Measurements from ENCODE around the gene C2.

The C2 gene

DNA sequence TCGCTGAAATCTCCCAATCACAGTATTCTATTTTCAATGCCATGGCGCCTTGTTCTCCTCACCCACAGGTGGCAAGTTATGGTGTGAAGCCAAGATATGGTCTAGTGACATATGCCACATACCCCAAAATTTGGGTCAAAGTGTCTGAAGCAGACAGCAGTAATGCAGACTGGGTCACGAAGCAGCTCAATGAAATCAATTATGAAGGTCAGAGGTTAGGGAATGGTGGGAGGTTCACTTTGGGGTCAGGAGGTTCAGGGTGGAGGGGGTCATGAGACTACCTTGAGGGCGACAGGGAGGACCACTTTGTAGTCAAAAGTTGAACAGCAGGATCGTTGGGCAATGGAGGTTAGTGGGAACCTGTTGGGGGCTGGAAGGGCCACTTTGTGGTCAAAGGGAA is 20.8 kb downstream of the C2 start:
- Histone ChIP-seq H3K4me3 (ENCODE audit: low read depth in 1 of 2, low read length in 2 of 2) (no peak overlapping the region), H3K27ac (ENCODE audit: low read length) (no peak overlapping the region), H3K9me3 (ENCODE audit: control insufficient read depth in 1 of 2, low read length in 2 of 2) (no peaks in the 10 kb centered on the region), H3K36me3 (ENCODE audit: control insufficient read depth in 1 of 2, insufficient read depth in 2 of 2, low read length in 2 of 2) (peaks cover 18 to 19% of the 10 kb centered on the region in 2 donors), H3K4me1 (ENCODE audit: control insufficient read depth in 1 of 2, insufficient read depth in 2 of 2, low read length in 2 of 2) (peaks cover 5 to 14% of the 10 kb centered on the region in 2 donors), H3K27me3 (ENCODE audit: low read depth, low read length) (no peaks in the 10 kb centered on the region)

DNA sequence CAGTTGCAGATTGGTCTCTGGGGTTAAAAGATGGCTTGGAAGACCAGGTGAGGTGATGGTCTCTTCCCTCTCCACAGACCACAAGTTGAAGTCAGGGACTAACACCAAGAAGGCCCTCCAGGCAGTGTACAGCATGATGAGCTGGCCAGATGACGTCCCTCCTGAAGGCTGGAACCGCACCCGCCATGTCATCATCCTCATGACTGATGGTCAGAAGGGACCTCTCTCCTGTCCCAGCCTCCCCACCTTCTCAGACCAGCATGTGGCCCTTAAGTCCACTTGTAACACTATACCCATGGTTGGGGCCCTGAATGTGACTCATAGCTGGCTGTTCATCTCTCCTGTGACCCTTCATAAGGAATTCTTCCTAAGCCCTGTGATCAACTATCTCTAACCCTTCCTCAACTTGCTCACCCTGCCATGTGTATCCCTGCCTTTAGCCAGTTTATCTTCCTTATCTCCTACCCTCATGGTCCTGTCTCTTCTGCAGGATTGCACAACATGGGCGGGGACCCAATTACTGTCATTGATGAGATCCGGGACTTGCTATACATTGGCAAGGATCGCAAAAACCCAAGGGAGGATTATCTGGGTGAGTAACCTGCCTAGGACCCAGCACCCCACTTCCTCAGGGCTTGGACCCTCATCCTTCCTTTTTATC is 21.4 kb downstream of the C2 start:
- no peaks in the 10 kb centered on the region for H3K9me3 ChIP-seq (ENCODE audit: control insufficient read depth in 1 of 2, low read length in 2 of 2)
- H3K27ac ChIP-seq (ENCODE audit: low read length), result no peak overlapping the region
- peaks cover 5 to 14% of the 10 kb centered on the region in 2 donors for H3K4me1 ChIP-seq (ENCODE audit: control insufficient read depth in 1 of 2, insufficient read depth in 2 of 2, low read length in 2 of 2)
- no peaks in the 10 kb centered on the region for H3K27me3 ChIP-seq (ENCODE audit: low read depth, low read length)
- peaks cover 24 to 25% of the 10 kb centered on the region in 2 donors for H3K36me3 ChIP-seq (ENCODE audit: control insufficient read depth in 1 of 2, insufficient read depth in 2 of 2, low read length in 2 of 2)
- no peak overlapping the region for H3K4me3 ChIP-seq (ENCODE audit: low read depth in 1 of 2, low read length in 2 of 2)

DNA sequence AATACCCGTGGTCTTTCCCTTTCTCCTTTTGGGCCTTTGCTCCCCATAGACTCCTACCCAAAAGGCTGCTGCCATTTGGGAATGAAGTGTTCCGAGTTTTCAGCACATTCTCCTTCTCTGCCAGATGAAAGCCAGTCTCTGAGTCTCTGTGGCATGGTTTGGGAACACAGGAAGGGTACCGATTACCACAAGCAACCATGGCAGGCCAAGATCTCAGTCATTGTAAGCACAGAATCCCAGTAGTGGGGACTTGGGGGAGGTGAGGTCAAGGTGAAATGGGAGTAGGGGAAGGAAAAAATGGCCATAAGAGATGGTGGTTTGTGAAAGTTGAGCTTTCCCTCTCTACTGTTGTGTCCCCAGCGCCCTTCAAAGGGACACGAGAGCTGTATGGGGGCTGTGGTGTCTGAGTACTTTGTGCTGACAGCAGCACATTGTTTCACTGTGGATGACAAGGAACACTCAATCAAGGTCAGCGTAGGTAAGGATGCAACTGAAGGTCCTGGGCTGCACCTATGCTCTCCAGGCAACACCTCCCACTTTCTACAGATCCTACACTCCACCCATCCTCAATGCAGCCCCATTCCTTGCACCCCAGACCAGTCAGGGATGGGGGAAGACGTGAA is 22.5 kb downstream of the C2 start:
- Histone ChIP-seq H3K9me3 (ENCODE audit: control insufficient read depth in 1 of 2, low read length in 2 of 2) (no peaks in the 10 kb centered on the region), H3K27ac (ENCODE audit: low read length) (no peak overlapping the region), H3K27me3 (ENCODE audit: low read depth, low read length) (no peaks in the 10 kb centered on the region), H3K4me1 (ENCODE audit: control insufficient read depth in 1 of 2, insufficient read depth in 2 of 2, low read length in 2 of 2) (peaks cover 5 to 9% of the 10 kb centered on the region in 2 donors), H3K4me3 (ENCODE audit: low read depth in 1 of 2, low read length in 2 of 2) (no peak overlapping the region), H3K36me3 (ENCODE audit: control insufficient read depth in 1 of 2, insufficient read depth in 2 of 2, low read length in 2 of 2) (peaks cover 36% of the 10 kb centered on the region in 2 donors)

DNA sequence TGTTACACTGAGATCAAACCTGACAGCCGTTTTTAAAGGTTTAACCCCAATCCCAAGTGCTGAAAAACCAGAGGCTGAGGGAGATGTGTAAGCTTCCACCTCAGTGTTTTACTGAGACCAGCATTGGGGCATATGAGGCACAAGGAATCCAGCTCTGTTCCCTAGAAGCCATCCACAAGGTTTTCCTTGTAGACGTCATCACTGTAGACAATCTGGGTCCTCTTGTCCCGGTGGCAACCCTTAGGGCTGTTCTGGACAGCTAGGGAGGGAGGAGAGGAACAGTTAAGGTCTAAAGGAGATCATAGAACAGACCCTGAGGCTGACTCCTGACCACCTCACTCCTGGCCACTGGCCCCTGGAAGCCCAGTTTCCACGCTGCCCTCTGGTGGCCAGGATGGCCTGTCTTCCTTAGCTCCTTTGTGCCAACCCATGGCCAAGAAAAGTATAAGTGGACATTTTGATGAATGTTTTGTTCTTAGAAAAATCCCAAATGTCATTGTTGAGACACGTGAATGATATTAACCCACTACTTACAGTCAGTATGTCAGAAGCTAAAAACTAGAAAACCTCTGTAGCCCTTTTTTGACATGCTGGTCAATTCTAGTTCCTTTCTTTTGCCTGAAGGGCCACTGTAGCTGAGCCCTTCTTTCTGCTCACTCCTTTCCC is 24.8 kb downstream of the C2 start:
- Histone ChIP-seq H3K9me3 (ENCODE audit: control insufficient read depth in 1 of 2, low read length in 2 of 2) (no peaks in the 10 kb centered on the region), H3K4me3 (ENCODE audit: low read depth in 1 of 2, low read length in 2 of 2) (no peak overlapping the region), H3K4me1 (ENCODE audit: control insufficient read depth in 1 of 2, insufficient read depth in 2 of 2, low read length in 2 of 2) (peaks cover 0 to under 1% of the 10 kb centered on the region in 2 donors), H3K27me3 (ENCODE audit: low read depth, low read length) (no peaks in the 10 kb centered on the region), H3K36me3 (ENCODE audit: control insufficient read depth in 1 of 2, insufficient read depth in 2 of 2, low read length in 2 of 2) (peaks cover 47 to 51% of the 10 kb centered on the region in 2 donors), H3K27ac (ENCODE audit: low read length) (no peak overlapping the region)

DNA sequence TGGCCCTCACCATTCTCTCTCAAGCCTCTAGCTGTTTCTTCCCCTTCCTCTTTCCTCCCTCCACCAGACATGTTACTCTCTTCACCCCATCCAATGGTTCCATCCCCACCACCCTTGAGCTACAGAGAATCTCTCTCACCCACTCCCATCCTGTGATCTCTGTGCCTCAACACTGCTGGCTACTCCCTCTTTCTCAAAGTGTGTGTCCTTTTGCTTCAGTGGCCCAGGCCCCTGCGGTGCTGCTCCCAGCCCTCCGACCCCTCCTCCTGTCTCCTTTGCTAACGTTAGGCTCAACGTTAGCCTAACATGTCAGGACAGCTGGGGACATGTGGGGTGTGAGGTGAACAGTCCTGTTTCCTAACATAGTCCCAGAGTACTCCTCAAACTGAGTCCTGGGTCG is 25.4 kb downstream of the C2 start:
- Histone ChIP-seq H3K36me3 (ENCODE audit: control insufficient read depth in 1 of 2, insufficient read depth in 2 of 2, low read length in 2 of 2) (peaks cover 47 to 51% of the 10 kb centered on the region in 2 donors), H3K27me3 (ENCODE audit: low read depth, low read length) (no peaks in the 10 kb centered on the region), H3K4me3 (ENCODE audit: low read depth in 1 of 2, low read length in 2 of 2) (no peak overlapping the region), H3K9me3 (ENCODE audit: control insufficient read depth in 1 of 2, low read length in 2 of 2) (no peaks in the 10 kb centered on the region), H3K4me1 (ENCODE audit: control insufficient read depth in 1 of 2, insufficient read depth in 2 of 2, low read length in 2 of 2) (peaks cover 2 to 7% of the 10 kb centered on the region in 2 donors), H3K27ac (ENCODE audit: low read length) (no peak overlapping the region)

DNA sequence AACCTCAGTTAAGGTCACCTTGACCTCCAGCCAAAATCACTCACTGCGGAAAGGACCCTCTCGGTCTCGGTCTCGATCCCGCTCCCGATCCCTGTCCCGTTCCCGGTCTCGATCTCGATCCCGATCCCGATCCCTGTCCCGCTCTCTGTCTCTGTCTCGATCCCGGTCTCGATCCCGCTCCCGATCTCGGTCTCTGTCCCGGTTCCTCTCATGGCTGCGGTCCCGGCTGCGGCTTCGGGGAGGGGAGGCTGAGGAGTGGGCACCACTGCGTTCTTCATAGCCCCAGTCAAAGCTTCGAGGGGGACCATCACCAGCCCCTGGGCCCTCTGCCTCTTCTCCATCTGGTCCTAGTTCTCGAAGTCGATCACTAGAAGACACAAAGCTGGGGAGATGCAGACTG is 27.0 kb downstream of the C2 start:
- Histone ChIP-seq H3K4me1 (ENCODE audit: control insufficient read depth in 1 of 2, insufficient read depth in 2 of 2, low read length in 2 of 2) (peaks cover 9 to 17% of the 10 kb centered on the region in 2 donors), H3K9me3 (ENCODE audit: control insufficient read depth in 1 of 2, low read length in 2 of 2) (no peaks in the 10 kb centered on the region), H3K27me3 (ENCODE audit: low read depth, low read length) (no peaks in the 10 kb centered on the region), H3K27ac (ENCODE audit: low read length) (no peak overlapping the region), H3K4me3 (ENCODE audit: low read depth in 1 of 2, low read length in 2 of 2) (no peak overlapping the region), H3K36me3 (ENCODE audit: control insufficient read depth in 1 of 2, insufficient read depth in 2 of 2, low read length in 2 of 2) (peaks cover 47 to 51% of the 10 kb centered on the region in 2 donors)

DNA sequence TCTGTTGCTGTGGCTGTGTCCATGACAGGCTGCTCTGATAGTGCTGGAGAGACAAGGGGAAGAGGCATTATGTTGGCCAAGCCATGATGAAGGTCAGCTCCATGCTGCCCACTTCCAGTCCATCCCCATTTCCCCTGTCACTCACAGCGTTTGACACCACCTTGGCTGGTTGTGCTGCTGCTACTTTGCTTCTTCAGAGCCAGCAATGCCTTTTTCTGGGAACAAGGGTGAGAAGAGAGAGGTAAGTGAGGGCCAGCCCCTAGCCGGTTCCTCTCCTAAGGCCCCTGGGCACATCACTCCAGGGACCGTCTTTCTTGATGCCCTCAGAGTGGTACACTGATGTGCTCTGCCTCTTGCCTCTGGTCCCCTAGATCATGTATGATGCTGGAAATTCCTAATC is 29.3 kb downstream of the C2 start:
- Histone ChIP-seq H3K27me3 (ENCODE audit: low read depth, low read length) (no peaks in the 10 kb centered on the region), H3K9me3 (ENCODE audit: control insufficient read depth in 1 of 2, low read length in 2 of 2) (no peaks in the 10 kb centered on the region), H3K36me3 (ENCODE audit: control insufficient read depth in 1 of 2, insufficient read depth in 2 of 2, low read length in 2 of 2) (peaks cover 55 to 63% of the 10 kb centered on the region in 2 donors), H3K4me3 (ENCODE audit: low read depth in 1 of 2, low read length in 2 of 2) (no peak overlapping the region), H3K27ac (ENCODE audit: low read length) (no peak overlapping the region), H3K4me1 (ENCODE audit: control insufficient read depth in 1 of 2, insufficient read depth in 2 of 2, low read length in 2 of 2) (peaks cover 14 to 21% of the 10 kb centered on the region in 2 donors)

DNA sequence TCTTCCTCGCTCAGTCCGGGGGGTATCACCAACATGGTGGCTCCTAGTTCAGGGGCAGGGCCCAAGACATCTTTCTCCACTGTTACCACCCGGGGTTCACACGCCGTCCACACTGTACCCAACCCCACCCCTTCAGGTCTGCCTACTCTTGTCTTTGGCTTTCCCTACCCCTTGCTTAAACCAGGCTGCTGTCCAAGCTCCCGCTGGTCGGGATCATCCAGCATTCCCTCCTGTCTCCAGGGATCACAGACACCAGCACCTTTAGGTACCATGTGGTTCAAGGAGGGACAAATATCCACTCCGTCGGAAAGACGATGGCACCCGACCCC is 30.9 kb downstream of the C2 start:
- Histone ChIP-seq H3K27ac (ENCODE audit: low read length) (peak overlapping the region; percentile 95), H3K9me3 (ENCODE audit: control insufficient read depth in 1 of 2, low read length in 2 of 2) (no peaks in the 10 kb centered on the region), H3K27me3 (ENCODE audit: low read depth, low read length) (no peaks in the 10 kb centered on the region), H3K4me1 (ENCODE audit: control insufficient read depth in 1 of 2, insufficient read depth in 2 of 2, low read length in 2 of 2) (peaks cover 14 to 21% of the 10 kb centered on the region in 2 donors), H3K36me3 (ENCODE audit: control insufficient read depth in 1 of 2, insufficient read depth in 2 of 2, low read length in 2 of 2) (peaks cover 59 to 65% of the 10 kb centered on the region in 2 donors), H3K4me3 (ENCODE audit: low read depth in 1 of 2, low read length in 2 of 2) (peak overlapping the region; percentile 87 to 97)

DNA sequence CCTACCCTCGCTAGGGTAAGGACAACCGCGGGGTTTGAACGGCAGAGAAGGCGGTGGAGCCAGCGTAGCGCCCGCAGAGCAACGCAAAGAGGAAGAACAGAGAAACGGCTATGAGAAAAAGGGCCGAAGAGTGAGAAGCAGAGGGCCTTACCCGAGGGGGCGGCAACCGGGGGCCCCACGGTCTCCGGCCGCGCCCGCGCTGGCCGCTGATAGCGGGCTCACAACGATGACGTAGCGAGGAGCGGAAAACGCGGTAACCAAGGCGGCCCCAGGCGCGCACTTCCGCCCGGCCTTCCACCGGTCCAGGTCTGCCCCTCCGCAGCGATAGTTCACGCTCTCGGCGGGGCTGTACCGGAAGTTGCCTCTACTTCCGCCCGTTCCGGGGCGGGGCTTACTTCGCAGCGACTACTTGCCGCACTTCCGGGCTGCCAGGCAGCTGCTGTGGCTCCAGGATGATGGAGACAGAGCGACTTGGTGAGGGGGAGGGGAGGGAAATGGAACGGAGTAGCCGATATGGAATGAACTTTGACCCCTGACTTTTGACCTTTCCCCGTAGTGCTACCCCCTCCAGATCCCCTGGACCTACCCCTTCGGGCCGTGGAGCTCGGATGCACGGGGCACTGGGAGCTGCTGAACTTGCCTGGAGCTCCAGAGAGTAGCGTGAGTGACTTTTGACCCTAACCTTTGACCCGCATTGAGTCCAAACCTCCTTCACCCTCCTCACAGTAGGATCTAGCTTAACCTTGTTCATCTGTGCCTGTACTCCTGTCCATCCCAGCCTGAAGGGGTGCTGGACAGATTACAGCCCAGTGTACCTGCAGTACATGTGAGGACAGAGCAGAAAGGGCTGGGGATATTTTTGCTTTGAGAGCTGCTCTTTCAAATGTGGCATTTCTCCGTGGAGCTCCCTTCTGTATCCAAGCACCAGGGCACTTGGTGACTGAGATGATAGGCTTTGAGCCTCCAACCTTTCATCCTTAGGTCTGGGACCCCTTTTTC is 31.5 kb downstream of the C2 start, which contains the start of the genes NELFE and SKIC2:
NELFE (minus strand) TSS at position 231 of the 999 bp plus-strand sequence. CDS start 525 bp downstream, outside the sequence.
SKIC2 (plus strand) TSS at position 435 of the 999 bp plus-strand sequence; CDS start at position 453, 18 bp downstream.
- peak within 1 kb of the TSS; percentile 95 for H3K27ac ChIP-seq (ENCODE audit: low read length)
- peaks cover 14 to 21% of the 10 kb centered on the region in 2 donors for H3K4me1 ChIP-seq (ENCODE audit: control insufficient read depth in 1 of 2, insufficient read depth in 2 of 2, low read length in 2 of 2)
- H3K36me3 ChIP-seq (ENCODE audit: control insufficient read depth in 1 of 2, insufficient read depth in 2 of 2, low read length in 2 of 2), result peaks cover 59 to 65% of the 10 kb centered on the region in 2 donors
- no peaks in the 10 kb centered on the region for H3K9me3 ChIP-seq (ENCODE audit: control insufficient read depth in 1 of 2, low read length in 2 of 2)
- no peaks in the 10 kb centered on the region for H3K27me3 ChIP-seq (ENCODE audit: low read depth, low read length)
- H3K4me3 ChIP-seq (ENCODE audit: low read depth in 1 of 2, low read length in 2 of 2), result peak within 1 kb of the TSS; percentile 87 to 97

DNA sequence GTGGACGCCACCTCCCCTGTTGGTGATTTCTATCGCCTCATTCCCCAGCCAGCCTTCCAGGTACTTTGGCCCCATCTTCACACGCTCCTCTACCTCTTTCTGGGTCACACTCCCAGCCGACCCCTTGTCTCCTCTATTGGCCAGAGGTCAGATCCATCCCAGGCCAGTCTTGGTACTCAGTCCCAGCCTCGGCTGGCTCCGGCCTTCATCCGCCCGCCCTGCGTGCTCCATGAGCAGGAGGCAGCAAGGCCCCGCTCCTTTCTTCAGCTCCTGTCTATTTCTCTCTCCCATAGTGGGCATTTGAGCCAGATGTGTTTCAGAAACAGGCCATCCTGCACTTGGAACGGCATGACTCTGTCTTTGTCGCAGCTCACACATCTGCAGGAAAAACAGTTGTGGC is 34.1 kb downstream of the C2 start:
- Histone ChIP-seq H3K27ac (ENCODE audit: low read length) (no peak overlapping the region), H3K27me3 (ENCODE audit: low read depth, low read length) (no peaks in the 10 kb centered on the region), H3K4me3 (ENCODE audit: low read depth in 1 of 2, low read length in 2 of 2) (no peak overlapping the region), H3K9me3 (ENCODE audit: control insufficient read depth in 1 of 2, low read length in 2 of 2) (no peaks in the 10 kb centered on the region), H3K4me1 (ENCODE audit: control insufficient read depth in 1 of 2, insufficient read depth in 2 of 2, low read length in 2 of 2) (peaks cover 14 to 21% of the 10 kb centered on the region in 2 donors), H3K36me3 (ENCODE audit: control insufficient read depth in 1 of 2, insufficient read depth in 2 of 2, low read length in 2 of 2) (peaks cover 64 to 69% of the 10 kb centered on the region in 2 donors)
